ENCODE measurements around the gene ACADSB. TPM values are rescaled to one million over a fixed set of nuclear protein-coding genes. Genes with fewer than 3 reads are reported as not detected.

The ACADSB gene
- total RNA-seq, 1 donor = 9.4 TPM

- Histone ChIP-seq H3K36me3 (ENCODE audit: insufficient read depth, low read length) (no peaks in the 10 kb centered on the region), H3K4me1 (ENCODE audit: insufficient read depth, low read length) (no peaks in the 10 kb centered on the region), H4K20me1 (ENCODE audit: insufficient read depth, low read length) (no peaks in the 10 kb centered on the region), H3K4me2 (ENCODE audit: insufficient read depth, low read length) (no peak overlapping the region), H3K4me3 (ENCODE audit: insufficient read depth, low read length) (no peak overlapping the region), H3K27ac (ENCODE audit: low read depth, low read length) (no peak overlapping the region), H2AFZ (ENCODE audit: low read length) (no peak overlapping the region), H3K79me2 (ENCODE audit: insufficient read depth, low read length) (no peaks in the 10 kb centered on the region), H3K27me3 (ENCODE audit: insufficient read depth, low read length) (no peaks in the 10 kb centered on the region), H3K9me3 (ENCODE audit: low read depth, low read length) (no peaks in the 10 kb centered on the region)
- TF ChIP-seq, protein P1, sequence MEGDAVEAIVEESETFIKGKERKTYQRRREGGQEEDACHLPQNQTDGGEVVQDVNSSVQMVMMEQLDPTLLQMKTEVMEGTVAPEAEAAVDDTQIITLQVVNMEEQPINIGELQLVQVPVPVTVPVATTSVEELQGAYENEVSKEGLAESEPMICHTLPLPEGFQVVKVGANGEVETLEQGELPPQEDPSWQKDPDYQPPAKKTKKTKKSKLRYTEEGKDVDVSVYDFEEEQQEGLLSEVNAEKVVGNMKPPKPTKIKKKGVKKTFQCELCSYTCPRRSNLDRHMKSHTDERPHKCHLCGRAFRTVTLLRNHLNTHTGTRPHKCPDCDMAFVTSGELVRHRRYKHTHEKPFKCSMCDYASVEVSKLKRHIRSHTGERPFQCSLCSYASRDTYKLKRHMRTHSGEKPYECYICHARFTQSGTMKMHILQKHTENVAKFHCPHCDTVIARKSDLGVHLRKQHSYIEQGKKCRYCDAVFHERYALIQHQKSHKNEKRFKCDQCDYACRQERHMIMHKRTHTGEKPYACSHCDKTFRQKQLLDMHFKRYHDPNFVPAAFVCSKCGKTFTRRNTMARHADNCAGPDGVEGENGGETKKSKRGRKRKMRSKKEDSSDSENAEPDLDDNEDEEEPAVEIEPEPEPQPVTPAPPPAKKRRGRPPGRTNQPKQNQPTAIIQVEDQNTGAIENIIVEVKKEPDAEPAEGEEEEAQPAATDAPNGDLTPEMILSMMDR (IDR thresholded peaks at IDR 0.05; ENCODE audit: extremely low read depth, low read depth, low read length) = no peak
- no peak for DNase-seq (ENCODE audit: insufficient read length, low spot score, missing footprints)
Observed at GRCh38 chr10:123069246-123069986, 60.6 kb downstream of the ACADSB start.

DNA sequence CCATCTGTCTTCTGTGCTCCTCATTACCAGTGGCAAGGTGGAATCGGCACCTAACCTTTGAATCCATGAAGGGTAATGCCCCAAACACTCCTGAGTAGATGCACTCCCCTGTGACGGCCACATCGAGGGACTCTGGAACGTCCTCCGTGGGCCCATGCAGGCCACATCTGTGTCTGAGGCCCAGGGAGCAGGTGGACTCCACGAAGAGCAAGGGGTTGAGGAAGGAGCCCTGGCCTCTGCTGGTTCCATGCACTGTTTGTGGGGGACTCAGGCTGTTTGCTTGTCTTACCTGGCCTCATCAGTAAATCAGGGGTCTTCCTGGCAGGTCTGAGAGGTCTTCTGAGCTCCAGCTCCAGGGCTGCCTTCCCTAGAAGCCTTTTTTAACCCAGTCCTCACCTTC lies 64.4 kb downstream of the ACADSB start:
- Histone ChIP-seq H4K20me1 (ENCODE audit: insufficient read depth, low read length) (no peaks in the 10 kb centered on the region), H3K4me3 (ENCODE audit: insufficient read depth, low read length) (no peak overlapping the region), H3K4me1 (ENCODE audit: insufficient read depth, low read length) (no peaks in the 10 kb centered on the region), H3K4me2 (ENCODE audit: insufficient read depth, low read length) (no peak overlapping the region), H3K27me3 (ENCODE audit: insufficient read depth, low read length) (no peaks in the 10 kb centered on the region), H3K79me2 (ENCODE audit: insufficient read depth, low read length) (no peaks in the 10 kb centered on the region), H3K9me3 (ENCODE audit: low read depth, low read length) (no peaks in the 10 kb centered on the region), H3K27ac (ENCODE audit: low read depth, low read length) (no peak overlapping the region), H3K36me3 (ENCODE audit: insufficient read depth, low read length) (no peaks in the 10 kb centered on the region), H2AFZ (ENCODE audit: low read length) (no peak overlapping the region)
- no peak for DNase-seq (ENCODE audit: insufficient read length, low spot score, missing footprints)
- TF ChIP-seq, protein P1 (IDR thresholded peaks at IDR 0.05; ENCODE audit: extremely low read depth, low read depth, low read length) = no peak

DNA sequence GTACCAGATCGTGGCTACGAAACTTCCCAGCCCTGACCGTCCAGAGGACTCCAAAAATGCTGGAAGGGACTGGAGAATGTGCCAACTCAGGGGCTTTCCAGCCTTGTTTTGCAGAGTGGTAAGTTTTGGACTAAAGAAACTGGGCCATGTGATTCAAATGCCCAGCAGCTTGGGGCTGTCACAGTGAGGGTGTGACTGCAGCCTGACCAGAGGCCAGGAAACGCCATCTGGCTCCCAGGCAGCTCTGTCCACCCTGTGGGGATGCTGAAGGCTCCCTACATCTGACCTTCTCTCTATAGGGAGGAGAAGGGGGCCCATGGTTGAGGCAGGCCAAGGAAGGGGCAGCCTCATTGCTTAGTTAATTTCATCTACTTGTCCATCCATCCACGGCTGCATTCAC lies 65.4 kb downstream of the ACADSB start:
- Histone ChIP-seq H3K4me1 (ENCODE audit: insufficient read depth, low read length) (no peaks in the 10 kb centered on the region), H3K9me3 (ENCODE audit: low read depth, low read length) (no peaks in the 10 kb centered on the region), H4K20me1 (ENCODE audit: insufficient read depth, low read length) (no peaks in the 10 kb centered on the region), H2AFZ (ENCODE audit: low read length) (no peak overlapping the region), H3K4me3 (ENCODE audit: insufficient read depth, low read length) (no peak overlapping the region), H3K79me2 (ENCODE audit: insufficient read depth, low read length) (no peaks in the 10 kb centered on the region), H3K36me3 (ENCODE audit: insufficient read depth, low read length) (no peaks in the 10 kb centered on the region), H3K27ac (ENCODE audit: low read depth, low read length) (no peak overlapping the region), H3K27me3 (ENCODE audit: insufficient read depth, low read length) (no peaks in the 10 kb centered on the region), H3K4me2 (ENCODE audit: insufficient read depth, low read length) (no peak overlapping the region)
- DNase-seq (ENCODE audit: insufficient read length, low spot score, missing footprints) = no peak
- TF ChIP-seq, protein P1 (IDR thresholded peaks at IDR 0.05; ENCODE audit: extremely low read depth, low read depth, low read length) = no peak

DNA sequence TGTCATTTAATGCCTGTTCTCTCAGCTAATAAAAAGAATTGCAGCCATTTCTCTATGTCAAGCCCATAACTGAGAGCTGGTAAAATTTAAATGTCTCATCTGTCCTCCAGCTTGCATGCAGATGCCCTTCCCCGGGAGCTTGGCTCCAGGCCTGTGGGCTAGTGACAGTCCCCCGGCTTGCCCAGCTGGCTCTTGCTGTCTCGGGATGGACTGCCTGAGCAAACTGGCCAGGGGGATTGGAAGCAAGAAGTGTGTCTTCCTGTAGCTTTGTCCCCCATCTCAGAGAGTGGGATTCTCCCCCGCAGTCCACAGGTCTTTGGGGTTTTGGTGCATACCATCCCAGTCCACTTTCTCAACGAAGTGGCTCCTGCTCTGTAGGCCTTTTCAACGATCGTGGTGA lies 73.1 kb downstream of the ACADSB start:
- no peaks in the 10 kb centered on the region for H4K20me1 ChIP-seq (ENCODE audit: insufficient read depth, low read length)
- no peak for DNase-seq (ENCODE audit: insufficient read length, low spot score, missing footprints)
- no peak overlapping the region for H2AFZ ChIP-seq (ENCODE audit: low read length)
- H3K4me2 ChIP-seq (ENCODE audit: insufficient read depth, low read length) = no peak overlapping the region
- no peaks in the 10 kb centered on the region for H3K9me3 ChIP-seq (ENCODE audit: low read depth, low read length)
- no peaks in the 10 kb centered on the region for H3K4me1 ChIP-seq (ENCODE audit: insufficient read depth, low read length)
- no peaks in the 10 kb centered on the region for H3K27me3 ChIP-seq (ENCODE audit: insufficient read depth, low read length)
- TF ChIP-seq, protein P1 (IDR thresholded peaks at IDR 0.05; ENCODE audit: extremely low read depth, low read depth, low read length) = no peak
- H3K36me3 ChIP-seq (ENCODE audit: insufficient read depth, low read length) = no peaks in the 10 kb centered on the region
- H3K4me3 ChIP-seq (ENCODE audit: insufficient read depth, low read length) = no peak overlapping the region
- H3K27ac ChIP-seq (ENCODE audit: low read depth, low read length) = no peak overlapping the region
- no peaks in the 10 kb centered on the region for H3K79me2 ChIP-seq (ENCODE audit: insufficient read depth, low read length)
